Stimulated activated naive CD8-positive, alpha-beta T cell treated with anti-CD3 and anti-CD28 coated beads, Interleukin-15, Interleukin-2, amounts not matched to agents 100 ng/mL and 50 ng/mL, for 24 hours (primary cell): Measurements from ENCODE around the gene ABCA9.
"Not testable (repeated sequence)": the region's sequence is repeated elsewhere in the genome, so short reads cannot be mapped to it uniquely, and the experiment has no call there.

ENCODE experiments used
- H3K27ac Mint-ChIP-seq: one replicate; pipeline ENCODE4 v1.8.0; 2021; ENCODE audit warnings: mild to moderate bottlenecking, mixed read lengths
- H3K27me3 Mint-ChIP-seq: one replicate; pipeline ENCODE4 v1.8.0; 2021; ENCODE audit warnings: mixed read lengths
- H3K36me3 Mint-ChIP-seq: one replicate; pipeline ENCODE4 v1.8.0; 2021; ENCODE audit warnings: low read depth, mixed read lengths
- H3K4me1 Mint-ChIP-seq: one replicate; pipeline ENCODE4 v1.8.0; 2021; ENCODE audit warnings: low read depth, mixed read lengths
- H3K4me3 Mint-ChIP-seq: one replicate; pipeline ENCODE4 v1.8.0; 2021; ENCODE audit warnings: mild to moderate bottlenecking, mixed read lengths
- H3K9me3 Mint-ChIP-seq: one replicate; pipeline ENCODE4 v1.8.0; 2021; ENCODE audit warnings: mixed read lengths

The ABCA9 gene

DNA sequence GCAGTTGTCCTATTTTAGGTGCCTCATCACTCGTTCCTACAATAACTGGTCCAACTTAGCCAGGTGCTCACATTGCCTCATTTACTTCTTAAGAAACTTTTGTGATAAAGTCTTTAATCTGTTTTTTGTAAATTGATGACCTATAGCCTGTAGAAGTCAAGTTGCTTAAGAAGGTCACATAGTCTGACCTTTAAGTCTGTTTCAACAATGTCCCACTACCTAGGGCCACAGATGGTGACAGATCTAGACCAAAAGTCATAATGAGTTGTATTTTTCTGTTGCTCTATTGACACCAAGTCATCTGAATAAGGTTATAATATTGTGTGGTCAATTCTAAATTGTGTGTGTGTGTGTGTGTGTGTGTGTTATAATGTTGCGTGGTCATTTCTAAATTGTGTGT, 45.1 kb downstream of the ABCA9 start:
- Mint-ChIP-seq H3K4me3 (no peak overlapping the region), H3K9me3 (peaks cover 4% of the 10 kb centered on the region), H3K27ac (no peak overlapping the region), H3K27me3 (no peaks in the 10 kb centered on the region), H3K36me3 (no peaks in the 10 kb centered on the region), H3K4me1 (no peaks in the 10 kb centered on the region)

GRCh38 chr17:69012895-69013805, 47.6 kb downstream of the ABCA9 start:
- Mint-ChIP-seq H3K27me3 (no peaks in the 10 kb centered on the region), H3K4me3 (no peak overlapping the region), H3K36me3 (no peaks in the 10 kb centered on the region), H3K9me3 (peaks cover 4% of the 10 kb centered on the region), H3K4me1 (no peaks in the 10 kb centered on the region), H3K27ac (no peak overlapping the region)

DNA sequence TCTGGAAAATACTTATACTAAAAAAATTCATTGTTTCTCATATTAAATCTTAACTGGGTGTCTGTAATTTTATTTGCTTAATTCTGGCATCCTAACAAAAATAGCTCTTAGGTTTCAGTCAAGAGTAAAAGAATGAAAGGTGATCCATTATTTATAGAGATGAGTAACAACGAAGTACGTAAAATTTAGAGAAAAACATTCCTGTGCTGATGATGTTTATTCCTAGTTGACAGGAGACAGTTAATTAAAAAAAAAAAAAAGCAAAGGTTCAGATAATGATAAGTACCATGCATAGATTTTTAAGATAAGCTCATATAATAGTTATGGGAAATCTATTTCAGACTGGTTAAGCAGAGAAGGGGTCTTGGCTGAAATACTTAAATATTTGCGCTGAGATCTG, 50.8 kb downstream of the ABCA9 start:
- no peaks in the 10 kb centered on the region for H3K4me1 Mint-ChIP-seq
- H3K9me3 Mint-ChIP-seq = peaks cover 4% of the 10 kb centered on the region
- H3K27ac Mint-ChIP-seq = no peak overlapping the region
- H3K4me3 Mint-ChIP-seq = no peak overlapping the region
- peaks cover 3% of the 10 kb centered on the region for H3K27me3 Mint-ChIP-seq
- no peaks in the 10 kb centered on the region for H3K36me3 Mint-ChIP-seq

DNA sequence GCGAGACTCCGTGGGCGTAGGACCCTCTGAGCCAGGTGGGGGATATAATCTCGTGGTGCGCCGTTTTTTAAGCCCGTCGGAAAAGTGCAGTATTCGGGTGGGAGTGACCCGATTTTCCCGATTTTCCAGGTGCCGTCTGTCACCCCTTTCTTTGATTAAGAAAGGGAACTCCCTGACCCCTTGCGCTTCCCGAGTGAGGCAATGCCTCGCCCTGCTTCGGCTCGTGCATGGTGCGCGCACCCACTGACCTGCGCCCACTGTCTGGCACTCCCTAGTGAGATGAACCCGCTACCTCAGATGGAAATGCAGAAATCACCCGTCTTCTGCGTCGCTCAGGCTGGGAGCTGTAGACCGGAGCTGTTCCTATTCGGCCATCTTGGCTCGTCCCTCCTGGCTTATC, 56.0 kb downstream of the ABCA9 start:
- H3K27me3 Mint-ChIP-seq, H3K27ac Mint-ChIP-seq, H3K9me3 Mint-ChIP-seq, H3K4me1 Mint-ChIP-seq, H3K4me3 Mint-ChIP-seq, H3K36me3 Mint-ChIP-seq: not testable (repeated sequence)

- not testable (repeated sequence) for H3K27me3 Mint-ChIP-seq, H3K27ac Mint-ChIP-seq, H3K9me3 Mint-ChIP-seq, H3K36me3 Mint-ChIP-seq, H3K4me3 Mint-ChIP-seq, H3K4me1 Mint-ChIP-seq
Measured at GRCh38 chr17:68999743-69000142, 61.0 kb downstream of the ABCA9 start.

DNA sequence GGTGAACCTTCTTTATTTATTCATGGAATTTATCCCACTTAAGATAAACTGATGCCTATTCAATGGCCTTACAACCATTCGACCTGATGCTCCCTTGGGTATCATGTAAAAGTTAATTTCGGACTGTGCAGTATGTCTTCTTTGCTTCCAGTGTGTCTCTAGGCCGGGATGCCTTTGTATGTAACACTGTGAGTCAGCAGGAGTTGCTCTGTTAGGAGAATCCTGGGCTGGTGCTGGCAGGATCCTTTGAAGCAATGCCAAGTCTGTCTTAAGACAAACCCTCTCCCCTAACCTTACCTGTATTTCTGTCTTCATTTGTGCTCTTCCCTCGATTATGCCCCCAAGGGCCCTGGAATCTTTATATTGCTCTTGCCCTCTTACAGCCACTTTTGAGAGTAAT, 67.6 kb downstream of the ABCA9 start:
- Mint-ChIP-seq H3K27ac (no peak overlapping the region), H3K4me3 (no peak overlapping the region), H3K27me3 (no peaks in the 10 kb centered on the region), H3K36me3 (no peaks in the 10 kb centered on the region), H3K4me1 (no peaks in the 10 kb centered on the region), H3K9me3 (no peaks in the 10 kb centered on the region)

GRCh38 chr17:68987966-68988365, 72.8 kb downstream of the ABCA9 start:
- H3K4me3 Mint-ChIP-seq = no peak overlapping the region
- H3K36me3 Mint-ChIP-seq = no peaks in the 10 kb centered on the region
- no peaks in the 10 kb centered on the region for H3K4me1 Mint-ChIP-seq
- no peaks in the 10 kb centered on the region for H3K27me3 Mint-ChIP-seq
- no peaks in the 10 kb centered on the region for H3K9me3 Mint-ChIP-seq
- no peak overlapping the region for H3K27ac Mint-ChIP-seq

DNA sequence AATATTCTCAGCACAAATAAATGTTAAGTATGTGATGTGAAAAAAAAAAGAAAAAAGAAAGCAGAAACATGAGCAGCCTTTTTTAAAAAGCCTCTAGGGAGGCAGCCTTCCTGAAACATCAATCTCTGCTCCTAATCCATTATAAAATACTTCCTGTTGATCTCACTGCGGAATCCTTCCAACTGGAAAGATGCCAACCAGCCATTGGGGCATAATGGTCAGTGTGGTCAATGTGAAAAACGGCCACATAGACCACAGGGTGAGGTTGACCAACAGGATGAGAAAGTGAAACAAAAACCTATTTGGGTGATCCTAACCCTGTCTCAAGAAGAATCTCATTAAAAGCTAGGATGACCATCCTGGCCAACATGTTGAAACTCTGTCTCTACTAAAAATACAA, 79.4 kb downstream of the ABCA9 start:
- no peaks in the 10 kb centered on the region for H3K4me1 Mint-ChIP-seq
- no peaks in the 10 kb centered on the region for H3K9me3 Mint-ChIP-seq
- H3K36me3 Mint-ChIP-seq = no peaks in the 10 kb centered on the region
- H3K4me3 Mint-ChIP-seq = no peak overlapping the region
- no peak overlapping the region for H3K27ac Mint-ChIP-seq
- no peaks in the 10 kb centered on the region for H3K27me3 Mint-ChIP-seq

- no peaks in the 10 kb centered on the region for H3K36me3 Mint-ChIP-seq
- no peaks in the 10 kb centered on the region for H3K9me3 Mint-ChIP-seq
- H3K4me1 Mint-ChIP-seq = no peaks in the 10 kb centered on the region
- no peaks in the 10 kb centered on the region for H3K27me3 Mint-ChIP-seq
- H3K4me3 Mint-ChIP-seq = no peak overlapping the region
- no peak overlapping the region for H3K27ac Mint-ChIP-seq
Measured at GRCh38 chr17:68973098-68973846, 87.5 kb downstream of the ABCA9 start.

DNA sequence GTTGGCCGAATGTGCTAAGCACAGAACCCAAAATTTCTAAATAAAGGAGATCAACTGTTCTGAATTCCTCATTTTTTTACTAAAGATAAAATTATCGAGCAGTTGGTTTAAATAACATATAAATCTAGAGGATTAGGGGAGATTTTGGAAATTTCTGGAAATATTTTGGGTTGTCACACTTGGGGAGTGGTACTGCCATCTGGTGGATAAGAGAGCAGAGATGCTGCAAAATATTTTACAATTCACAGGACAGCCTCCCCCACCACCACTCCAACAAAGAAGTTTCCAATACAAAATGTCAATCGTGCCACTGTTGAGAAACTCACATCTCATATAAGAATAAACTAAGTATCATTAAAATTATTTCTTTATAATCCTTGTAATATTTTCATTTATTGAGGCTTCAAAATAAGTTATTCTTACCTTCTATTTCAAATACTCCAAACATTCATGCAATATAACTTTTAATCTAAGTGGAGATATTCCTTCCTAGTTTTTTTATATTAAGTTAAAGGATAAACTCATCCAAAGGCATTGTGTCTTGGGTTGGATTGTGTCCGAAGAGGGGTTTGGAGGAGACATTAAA, 88.5 kb downstream of the ABCA9 start:
- no peaks in the 10 kb centered on the region for H3K4me1 Mint-ChIP-seq
- no peak overlapping the region for H3K27ac Mint-ChIP-seq
- H3K36me3 Mint-ChIP-seq = no peaks in the 10 kb centered on the region
- no peaks in the 10 kb centered on the region for H3K27me3 Mint-ChIP-seq
- H3K4me3 Mint-ChIP-seq = no peak overlapping the region
- H3K9me3 Mint-ChIP-seq = no peaks in the 10 kb centered on the region

- H3K36me3 Mint-ChIP-seq = no peaks in the 10 kb centered on the region
- no peaks in the 10 kb centered on the region for H3K27me3 Mint-ChIP-seq
- H3K9me3 Mint-ChIP-seq = no peaks in the 10 kb centered on the region
- H3K4me3 Mint-ChIP-seq = no peak overlapping the region
- no peak overlapping the region for H3K27ac Mint-ChIP-seq
- H3K4me1 Mint-ChIP-seq = no peaks in the 10 kb centered on the region
Measured at GRCh38 chr17:68969101-68969500, 91.6 kb downstream of the ABCA9 start.

- no peaks in the 10 kb centered on the region for H3K36me3 Mint-ChIP-seq
- no peaks in the 10 kb centered on the region for H3K27me3 Mint-ChIP-seq
- H3K4me3 Mint-ChIP-seq = no peak overlapping the region
- H3K9me3 Mint-ChIP-seq = no peaks in the 10 kb centered on the region
- no peak overlapping the region for H3K27ac Mint-ChIP-seq
- no peaks in the 10 kb centered on the region for H3K4me1 Mint-ChIP-seq
Measured at GRCh38 chr17:68963958-68964357, 96.8 kb downstream of the ABCA9 start.

GRCh38 chr17:68961214-68961882, 99.4 kb downstream of the ABCA9 start:
- peaks cover 4% of the 10 kb centered on the region for H3K27me3 Mint-ChIP-seq
- no peak overlapping the region for H3K4me3 Mint-ChIP-seq
- no peaks in the 10 kb centered on the region for H3K9me3 Mint-ChIP-seq
- no peaks in the 10 kb centered on the region for H3K36me3 Mint-ChIP-seq
- H3K27ac Mint-ChIP-seq = no peak overlapping the region
- H3K4me1 Mint-ChIP-seq = no peaks in the 10 kb centered on the region

- not testable (repeated sequence) for H3K9me3 Mint-ChIP-seq, H3K27ac Mint-ChIP-seq, H3K4me1 Mint-ChIP-seq, H3K4me3 Mint-ChIP-seq, H3K36me3 Mint-ChIP-seq, H3K27me3 Mint-ChIP-seq
Measured at GRCh38 chr17:68959117-68959516, 101.6 kb downstream of the ABCA9 start.

DNA sequence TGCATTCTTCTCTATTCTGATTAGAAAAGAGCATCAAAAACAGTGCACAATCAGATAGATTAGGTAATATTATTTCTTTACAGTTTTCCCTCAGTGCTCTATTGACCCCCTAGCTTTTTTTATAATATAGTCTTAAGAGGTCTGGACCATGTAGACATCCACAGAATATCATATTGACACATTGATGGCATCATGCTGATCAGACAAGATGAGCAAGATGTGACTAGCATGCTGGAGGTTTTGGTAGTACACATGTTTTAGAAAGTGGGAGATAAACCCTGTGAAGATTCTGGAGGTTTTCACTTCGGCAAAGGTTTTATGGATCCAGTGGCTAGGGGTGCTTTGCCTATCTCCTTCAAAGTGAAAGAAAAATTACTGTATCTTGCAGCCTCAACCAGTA, 102.8 kb downstream of the ABCA9 start:
- H3K27ac Mint-ChIP-seq = no peak overlapping the region
- no peaks in the 10 kb centered on the region for H3K4me1 Mint-ChIP-seq
- H3K9me3 Mint-ChIP-seq = no peaks in the 10 kb centered on the region
- no peaks in the 10 kb centered on the region for H3K36me3 Mint-ChIP-seq
- no peak overlapping the region for H3K4me3 Mint-ChIP-seq
- H3K27me3 Mint-ChIP-seq = peaks cover 4% of the 10 kb centered on the region
